GM19099 (cell line): ENCODE results near the gene IGSF23.

Experiments
- POLR2A ChIP-seq: IDR thresholded peaks from 3 replicates; pipeline ENCODE4 v1.6.1; 2011; ENCODE audit warnings: low read depth; ENCODE audit not compliant: insufficient read length; ENCODE audit errors: extremely low read depth

IGSF23 gene

GRCh38 chr19:44579663-44580365 lies 33.5 kb upstream of the IGSF23 start:
- no peak for TF ChIP-seq POLR2A

- no peak for TF ChIP-seq POLR2A
Measured at GRCh38 chr19:44580366-44580895, 32.9 kb upstream of the IGSF23 start.

GRCh38 chr19:44581288-44581687 lies 32.1 kb upstream of the IGSF23 start:
- TF ChIP-seq POLR2A = no peak

- TF ChIP-seq POLR2A = no peak
Measured at GRCh38 chr19:44582581-44583265, 30.6 kb upstream of the IGSF23 start.

- no peak for TF ChIP-seq POLR2A
Measured at GRCh38 chr19:44585371-44586133, 27.8 kb upstream of the IGSF23 start.

GRCh38 chr19:44587963-44588770 lies 25.2 kb upstream of the IGSF23 start:
- no peak for TF ChIP-seq POLR2A

GRCh38 chr19:44588771-44589112 lies 24.6 kb upstream of the IGSF23 start:
- TF ChIP-seq POLR2A = no peak

GRCh38 chr19:44590245-44591059 lies 22.9 kb upstream of the IGSF23 start:
- TF ChIP-seq POLR2A = no peak

- no peak for TF ChIP-seq POLR2A
Measured at GRCh38 chr19:44592451-44592890, 20.9 kb upstream of the IGSF23 start.

- no peak for TF ChIP-seq POLR2A
Measured at GRCh38 chr19:44593294-44593693, 20.1 kb upstream of the IGSF23 start.

- no peak for TF ChIP-seq POLR2A
Measured at GRCh38 chr19:44596428-44597130, 16.8 kb upstream of the IGSF23 start.

- no peak for TF ChIP-seq POLR2A
Measured at GRCh38 chr19:44597131-44597491, 16.3 kb upstream of the IGSF23 start.

GRCh38 chr19:44598355-44598754 lies 15.0 kb upstream of the IGSF23 start:
- no peak for TF ChIP-seq POLR2A

GRCh38 chr19:44598880-44599279 lies 14.5 kb upstream of the IGSF23 start:
- no peak for TF ChIP-seq POLR2A

- TF ChIP-seq POLR2A = no peak
Measured at GRCh38 chr19:44600466-44600865, 12.9 kb upstream of the IGSF23 start.
